GM23338 (cell line): ENCODE measurements around the gene HOATZ. TPM values are rescaled to one million over a fixed set of nuclear protein-coding genes. Genes with fewer than 3 reads are reported as not detected.

Experiments used
- ATAC-seq: fragments of 200-7000 bp; cut with Tn5 transposase; 3 replicates; pipeline ENCODE4 v1.9.1; 2020
- DNase-seq: peaks from one replicate; pipeline ENCODE4 v3.0.0-alpha.2; 2015; ENCODE audit warnings: low spot score
- H2AFZ ChIP-seq: fragments of 200-600 bp; sonication (generic); 2 replicates; pipeline ENCODE4 v1.8.0; 2016; ENCODE audit warnings: antibody characterized with exemption, mild to moderate bottlenecking, moderate library complexity
- H3F3A ChIP-seq: fragments of 200-600 bp; sonication (generic); replicated peaks from 2 replicates; pipeline ENCODE4 v1.8.0; 2017; ENCODE audit warnings: antibody characterized with exemption, mixed run types, low read depth
- H3K27ac ChIP-seq: fragments of 200-600 bp; sonication (generic); 2 replicates; pipeline ENCODE4 v1.6.1; 2016; ENCODE audit warnings: low read depth
- H3K27me3 ChIP-seq: fragments of 200-600 bp; sonication (generic); 2 replicates; pipeline ENCODE4 v1.8.0; 2016; ENCODE audit warnings: mild to moderate bottlenecking, mixed run types, moderate library complexity; ENCODE audit not compliant: insufficient read depth
- H3K36me3 ChIP-seq: fragments of 200-600 bp; sonication (generic); 2 replicates; pipeline ENCODE4 v1.8.0; 2016; ENCODE audit warnings: mild to moderate bottlenecking; ENCODE audit not compliant: insufficient read depth
- H3K4me1 ChIP-seq: fragments of 200-600 bp; sonication (generic); 2 replicates; pipeline ENCODE4 v1.8.0; 2016; ENCODE audit warnings: mild to moderate bottlenecking, moderate library complexity; ENCODE audit not compliant: insufficient read depth
- H3K4me2 ChIP-seq: fragments of 200-600 bp; sonication (generic); 2 replicates; pipeline ENCODE4 v1.7.1; 2017; ENCODE audit warnings: mixed run types
- H3K4me3 ChIP-seq: fragments of 200-600 bp; sonication (generic); 2 replicates; pipeline ENCODE4 v1.6.1; 2016; ENCODE audit warnings: mixed run types
- H3K79me2 ChIP-seq: fragments of 200-600 bp; sonication (generic); replicated peaks from 2 replicates; pipeline ENCODE4 v1.8.0; 2017; ENCODE audit warnings: mild to moderate bottlenecking; ENCODE audit not compliant: insufficient read depth
- H3K9me2 ChIP-seq: fragments of 200-600 bp; sonication (generic); 2 replicates; pipeline ENCODE4 v1.8.0; 2017; ENCODE audit not compliant: insufficient read depth
- H4K20me1 ChIP-seq: fragments of 200-600 bp; sonication (generic); replicated peaks from 2 replicates; pipeline ENCODE4 v1.8.0; 2017; ENCODE audit warnings: mild to moderate bottlenecking; ENCODE audit not compliant: insufficient read depth
- H3K27ac Mint-ChIP-seq: 2 replicates; pipeline ENCODE4 v1.8.0; 2020; ENCODE audit warnings: inconsistent platforms, mild to moderate bottlenecking, moderate library complexity, mixed read lengths
- H3K27me3 Mint-ChIP-seq: 3 replicates; pipeline ENCODE4 v1.8.0; 2022; ENCODE audit warnings: low read depth, mild to moderate bottlenecking, moderate library complexity, mixed read lengths, inconsistent platforms; ENCODE audit not compliant: insufficient read depth, poor library complexity
- H3K36me3 Mint-ChIP-seq: 3 replicates; pipeline ENCODE4 v1.8.0; 2021; ENCODE audit warnings: low read depth, mild to moderate bottlenecking, inconsistent platforms, moderate library complexity, mixed read lengths
- H3K4me1 Mint-ChIP-seq: 3 replicates; pipeline ENCODE4 v1.8.0; 2020; ENCODE audit warnings: mild to moderate bottlenecking, inconsistent platforms, mixed read lengths
- H3K4me3 Mint-ChIP-seq: 3 replicates; pipeline ENCODE4 v1.8.0; 2021; ENCODE audit warnings: moderate library complexity, mild to moderate bottlenecking, inconsistent platforms, mixed read lengths
- H3K9me3 Mint-ChIP-seq: 3 replicates; pipeline ENCODE4 v1.8.0; 2020; ENCODE audit warnings: moderate library complexity, mild to moderate bottlenecking, inconsistent platforms, mixed read lengths
- CTCF ChIP-seq, 2 experiments: fragments of 200-600 bp in 1 of 2; sonication (generic) in 1 of 2; conservative IDR thresholded peaks; 2 replicates each; pipeline versions ENCODE4 v1.5.1 to v1.6.1; 2016 to 2017; ENCODE audit warnings: antibody characterized with exemption in 2 of 2, low read depth in 2 of 2, mild to moderate bottlenecking in 2 of 2, moderate library complexity in 1 of 2
- EZH2 ChIP-seq: fragments of 200-600 bp; sonication (generic); IDR thresholded peaks from one replicate; pipeline ENCODE4 v1.8.0; 2017; ENCODE audit warnings: antibody characterized with exemption, mild to moderate bottlenecking, low read depth; ENCODE audit not compliant: unreplicated experiment
- EZH2phosphoT487 ChIP-seq: fragments of 200-600 bp; sonication (generic); IDR thresholded peaks from one replicate; pipeline ENCODE4 v1.8.1; 2018; ENCODE audit warnings: antibody characterized with exemption; ENCODE audit not compliant: unreplicated experiment
- JUNB ChIP-seq: IDR thresholded peaks from one replicate; pipeline ENCODE4 v1.6.1; 2016; ENCODE audit warnings: antibody characterized with exemption; ENCODE audit not compliant: unreplicated experiment
- NANOG ChIP-seq: IDR thresholded peaks from 2 replicates; pipeline ENCODE4 v1.6.1; 2016; ENCODE audit warnings: antibody characterized with exemption, borderline replicate concordance
- POLR2AphosphoS5 ChIP-seq: IDR thresholded peaks from 2 replicates; pipeline ENCODE4 v1.6.1; 2016; ENCODE audit warnings: antibody characterized with exemption, low read depth
- REST ChIP-seq: IDR thresholded peaks from one replicate; pipeline ENCODE4 v1.6.1; 2018; ENCODE audit warnings: antibody characterized with exemption; ENCODE audit not compliant: unreplicated experiment
- ZNF114 ChIP-seq: fragments of 250-450 bp; sonication (Bioruptor Pico); IDR thresholded peaks from 2 replicates; pipeline ENCODE4 v1.5.0; 2020; ENCODE audit warnings: mild to moderate bottlenecking, moderate library complexity
- ZNF331 ChIP-seq: fragments of 250-450 bp; sonication (Bioruptor Pico); IDR thresholded peaks from 2 replicates; pipeline ENCODE4 v1.5.0; 2020; ENCODE audit warnings: low read depth, mild to moderate bottlenecking, moderate library complexity
- polyA plus RNA-seq: library from polyadenylated mRNA; unstranded; fragments of >200 nt; fragmentation: Nextera tagmentation; extraction: Ambion mirVana; gene quantifications from 2 replicates; pipeline ENCODE4 v1.2.1, GENCODE V29; 2016
- total RNA-seq: library from RNA; depleted of rRNA; stranded (reverse); fragments of >200 nt; shearing (Covaris generic); gene quantifications from 2 replicates; pipeline ENCODE4 v1.2.3, GENCODE V29; 2014

Gene HOATZ
- total and polyA plus RNA-seq, 2 experiments from 2014 or later, result not detected

DNA sequence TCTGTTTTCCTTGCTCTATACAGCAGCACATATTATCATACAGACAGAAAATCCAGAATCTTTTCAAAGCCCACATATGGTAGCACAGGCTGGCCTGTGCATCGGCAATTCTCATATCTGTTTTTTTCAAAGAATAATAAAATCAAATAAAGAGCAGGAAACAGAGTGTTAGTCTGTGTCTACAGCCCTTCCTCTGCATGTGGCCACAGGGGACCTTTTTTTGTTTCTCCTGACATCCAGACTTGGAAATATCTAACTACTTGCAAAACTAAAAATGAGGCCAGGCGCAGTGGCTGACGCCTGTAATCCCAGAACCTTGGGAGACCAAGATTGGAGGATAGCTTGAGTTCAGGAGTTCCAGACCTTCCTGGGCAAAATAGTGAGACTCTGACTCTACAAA, 46.2 kb downstream of the HOATZ start (continued):
- TF ChIP-seq REST (no peak), EZH2 (no peak), EZH2phosphoT487 (no peak)

DNA sequence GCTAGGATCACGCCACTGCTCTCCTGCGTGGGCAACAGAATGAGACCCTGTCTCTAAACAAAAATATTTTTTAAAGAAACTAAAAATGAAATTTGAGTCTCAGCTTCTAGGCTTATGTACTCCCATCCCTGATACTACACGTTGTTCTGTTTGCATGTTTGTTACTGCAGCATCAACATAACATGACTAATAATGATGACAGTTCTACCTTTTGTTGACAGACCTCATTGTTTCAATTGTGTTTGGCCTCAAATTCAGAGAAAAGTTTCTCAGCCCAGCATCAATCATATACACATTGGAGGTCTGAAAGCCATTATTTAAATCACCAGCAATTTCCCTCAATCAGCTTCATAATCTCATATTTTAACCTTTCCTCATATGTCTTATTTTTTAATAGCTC, 46.7 kb downstream of the HOATZ start:
- peak overlapping the region; percentile 51 for H3K27ac ChIP-seq
- H3K9me2 ChIP-seq, result no peaks in the 10 kb centered on the region
- no peaks in the 10 kb centered on the region for H3F3A ChIP-seq
- no peaks in the 10 kb centered on the region for H3K27me3 ChIP-seq
- peaks cover 11% of the 10 kb centered on the region for H3K9me3 Mint-ChIP-seq
- no peaks in the 10 kb centered on the region for H3K79me2 ChIP-seq
- peaks cover 32% of the 10 kb centered on the region for H3K4me1 Mint-ChIP-seq
- H3K4me1 ChIP-seq, result peaks cover 45% of the 10 kb centered on the region
- peaks cover 13% of the 10 kb centered on the region; the same call in 2 of the 3 replicates for H3K36me3 Mint-ChIP-seq
- DNase-seq (no peak), ATAC-seq (no peak)
- no peaks in the 10 kb centered on the region for H4K20me1 ChIP-seq
- H3K27ac Mint-ChIP-seq, result no peak overlapping the region
- 0 out of 2 replicates have a peak overlapping the region, but pooled peaks have one; percentile 17 for H3K4me2 ChIP-seq
- H3K4me3 Mint-ChIP-seq, result no peak overlapping the region
- H2AFZ ChIP-seq, result no peak overlapping the region
- peaks cover 2% of the 10 kb centered on the region; the same call in 1 of the 2 replicates for H3K36me3 ChIP-seq
- H3K4me3 ChIP-seq, result no peak overlapping the region
- peaks cover 10% of the 10 kb centered on the region for H3K27me3 Mint-ChIP-seq
- no peak for TF ChIP-seq NANOG
- no peak for TF ChIP-seq JUNB
- TF ChIP-seq REST, result no peak
- TF ChIP-seq ZNF114 (CRISPR knock-in tag), result no peak
- no peak for TF ChIP-seq ZNF331 (CRISPR knock-in tag)
- TF ChIP-seq CTCF (conservative IDR thresholded peaks at IDR 0.05; ENCODE audit: low read depth in 2 of 2), result no peak
- TF ChIP-seq EZH2phosphoT487, result no peak
- TF ChIP-seq POLR2AphosphoS5, result no peak
